ENCODE data around the gene OR10A2. TPM values are rescaled to one million over a fixed set of nuclear protein-coding genes. Genes with fewer than 3 reads are reported as not detected.

OR10A2 gene
- polyA plus RNA-seq, 1 donor from 2014 or later = not detected

DNA sequence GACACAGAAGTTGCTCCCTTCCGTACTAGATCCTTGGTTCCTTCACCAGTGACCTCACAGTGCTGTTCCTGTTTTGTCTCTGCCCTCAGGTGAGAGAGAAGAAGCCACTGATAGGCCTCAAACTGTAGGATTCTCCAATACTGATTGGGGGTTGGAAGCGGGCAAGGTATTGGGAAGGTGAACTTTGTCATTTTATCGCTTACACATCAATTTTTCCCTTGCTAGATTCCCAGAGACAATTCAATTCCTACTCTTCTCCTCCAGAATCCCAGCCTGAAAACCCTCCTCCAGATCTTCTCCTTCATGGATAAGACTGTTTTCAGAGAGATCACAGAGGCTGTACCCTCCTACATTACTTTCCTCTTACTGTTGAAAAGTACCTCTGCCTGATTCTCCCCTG, 48.5 kb downstream of the OR10A2 start:
- Histone ChIP-seq H3K27me3 (ENCODE audit: insufficient read depth, low read depth, low read length) (no peaks in the 10 kb centered on the region), H3K9ac (ENCODE audit: low read length) (no peak overlapping the region), H3K36me3 (ENCODE audit: insufficient read depth, low read length) (no peaks in the 10 kb centered on the region), H3K27ac (ENCODE audit: low read length) (no peak overlapping the region), H3K4me2 (ENCODE audit: low read length) (no peak overlapping the region), H3K4me3 (ENCODE audit: low read length) (no peak overlapping the region), H2AFZ (ENCODE audit: low read depth, low read length) (no peak overlapping the region), H3K79me2 (replicated peaks; ENCODE audit: insufficient read depth, low read length) (no peaks in the 10 kb centered on the region), H4K20me1 (ENCODE audit: insufficient read depth) (no peaks in the 10 kb centered on the region), H3F3A (ENCODE audit: insufficient read depth, low read length, poor library complexity, severe bottlenecking) (no peaks in the 10 kb centered on the region), H3K9me3 (ENCODE audit: low read length) (no peaks in the 10 kb centered on the region), H3K9me2 (ENCODE audit: insufficient read depth, low read length) (no peaks in the 10 kb centered on the region)
- no peak for TF ChIP-seq TAF1 (IDR thresholded peaks at IDR 0.05; ENCODE audit: low read depth)
- no peak for TF ChIP-seq RAD21 (conservative IDR thresholded peaks at IDR 0.05)
- TF ChIP-seq POLR2AphosphoS5 (IDR thresholded peaks at IDR 0.05) = no peak
- TF ChIP-seq MXI1 (conservative IDR thresholded peaks at IDR 0.05; ENCODE audit: poor library complexity, severe bottlenecking) = no peak
- no peak for TF ChIP-seq EP300 (conservative IDR thresholded peaks at IDR 0.05; ENCODE audit: poor library complexity, severe bottlenecking)
- no peak for TF ChIP-seq SMC3 (conservative IDR thresholded peaks at IDR 0.05; ENCODE audit: poor library complexity)

GRCh38 chr11:6911948-6912347, 49.1 kb downstream of the OR10A2 start:
- H3K79me2 ChIP-seq (replicated peaks; ENCODE audit: insufficient read depth, low read length) = no peaks in the 10 kb centered on the region
- H3K27me3 ChIP-seq (ENCODE audit: insufficient read depth, low read depth, low read length) = no peaks in the 10 kb centered on the region
- H3K4me2 ChIP-seq (ENCODE audit: low read length) = no peak overlapping the region
- no peaks in the 10 kb centered on the region for H3K9me2 ChIP-seq (ENCODE audit: insufficient read depth, low read length)
- H3K9me3 ChIP-seq (ENCODE audit: low read length) = no peaks in the 10 kb centered on the region
- no peaks in the 10 kb centered on the region for H4K20me1 ChIP-seq (ENCODE audit: insufficient read depth)
- H3F3A ChIP-seq (ENCODE audit: insufficient read depth, low read length, poor library complexity, severe bottlenecking) = no peaks in the 10 kb centered on the region
- H3K27ac ChIP-seq (ENCODE audit: low read length) = no peak overlapping the region
- no peak overlapping the region for H3K9ac ChIP-seq (ENCODE audit: low read length)
- H3K4me3 ChIP-seq (ENCODE audit: low read length) = no peak overlapping the region
- H2AFZ ChIP-seq (ENCODE audit: low read depth, low read length) = no peak overlapping the region
- TF ChIP-seq POLR2AphosphoS5 (IDR thresholded peaks at IDR 0.05) (no peak), RAD21 (conservative IDR thresholded peaks at IDR 0.05) (no peak), EP300 (conservative IDR thresholded peaks at IDR 0.05; ENCODE audit: poor library complexity, severe bottlenecking) (no peak), SMC3 (conservative IDR thresholded peaks at IDR 0.05; ENCODE audit: poor library complexity) (no peak), EZH2 (IDR thresholded peaks at IDR 0.05; ENCODE audit: borderline replicate concordance, insufficient read depth, low read length, poor library complexity, severe bottlenecking) (no peak), TAF1 (IDR thresholded peaks at IDR 0.05; ENCODE audit: low read depth) (no peak), CTCF (IDR thresholded peaks at IDR 0.05; ENCODE audit: poor library complexity, severe bottlenecking) (no peak), MXI1 (conservative IDR thresholded peaks at IDR 0.05; ENCODE audit: poor library complexity, severe bottlenecking) (no peak)
- TF ChIP-seq, protein P1, sequence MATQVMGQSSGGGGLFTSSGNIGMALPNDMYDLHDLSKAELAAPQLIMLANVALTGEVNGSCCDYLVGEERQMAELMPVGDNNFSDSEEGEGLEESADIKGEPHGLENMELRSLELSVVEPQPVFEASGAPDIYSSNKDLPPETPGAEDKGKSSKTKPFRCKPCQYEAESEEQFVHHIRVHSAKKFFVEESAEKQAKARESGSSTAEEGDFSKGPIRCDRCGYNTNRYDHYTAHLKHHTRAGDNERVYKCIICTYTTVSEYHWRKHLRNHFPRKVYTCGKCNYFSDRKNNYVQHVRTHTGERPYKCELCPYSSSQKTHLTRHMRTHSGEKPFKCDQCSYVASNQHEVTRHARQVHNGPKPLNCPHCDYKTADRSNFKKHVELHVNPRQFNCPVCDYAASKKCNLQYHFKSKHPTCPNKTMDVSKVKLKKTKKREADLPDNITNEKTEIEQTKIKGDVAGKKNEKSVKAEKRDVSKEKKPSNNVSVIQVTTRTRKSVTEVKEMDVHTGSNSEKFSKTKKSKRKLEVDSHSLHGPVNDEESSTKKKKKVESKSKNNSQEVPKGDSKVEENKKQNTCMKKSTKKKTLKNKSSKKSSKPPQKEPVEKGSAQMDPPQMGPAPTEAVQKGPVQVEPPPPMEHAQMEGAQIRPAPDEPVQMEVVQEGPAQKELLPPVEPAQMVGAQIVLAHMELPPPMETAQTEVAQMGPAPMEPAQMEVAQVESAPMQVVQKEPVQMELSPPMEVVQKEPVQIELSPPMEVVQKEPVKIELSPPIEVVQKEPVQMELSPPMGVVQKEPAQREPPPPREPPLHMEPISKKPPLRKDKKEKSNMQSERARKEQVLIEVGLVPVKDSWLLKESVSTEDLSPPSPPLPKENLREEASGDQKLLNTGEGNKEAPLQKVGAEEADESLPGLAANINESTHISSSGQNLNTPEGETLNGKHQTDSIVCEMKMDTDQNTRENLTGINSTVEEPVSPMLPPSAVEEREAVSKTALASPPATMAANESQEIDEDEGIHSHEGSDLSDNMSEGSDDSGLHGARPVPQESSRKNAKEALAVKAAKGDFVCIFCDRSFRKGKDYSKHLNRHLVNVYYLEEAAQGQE (IDR thresholded peaks at IDR 0.05; ENCODE audit: borderline replicate concordance) = no peak
- H3K36me3 ChIP-seq (ENCODE audit: insufficient read depth, low read length) = no peaks in the 10 kb centered on the region
